ENCODE data around the gene RYK.

RYK gene

DNA sequence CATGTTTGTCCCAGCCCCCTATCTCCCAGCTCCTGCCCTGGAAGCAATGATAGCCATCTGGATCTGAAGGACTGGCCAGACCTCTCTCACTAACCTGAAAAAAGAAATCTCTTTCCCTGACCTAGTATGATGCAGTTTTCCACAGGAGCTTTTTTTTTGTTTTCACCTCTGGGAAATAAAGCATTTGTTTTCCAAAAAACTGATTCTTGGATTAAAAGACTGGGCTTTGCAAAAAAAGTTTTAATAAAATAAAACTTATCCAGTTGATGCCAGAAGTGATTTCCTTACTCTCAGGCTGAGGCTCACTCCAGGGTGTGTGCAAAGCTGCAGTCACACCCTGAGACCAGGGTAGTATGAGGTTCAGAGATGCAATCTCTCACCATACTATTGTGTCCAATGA is 104.0 kb downstream of the RYK start:
- no peak for DNase-seq

DNA sequence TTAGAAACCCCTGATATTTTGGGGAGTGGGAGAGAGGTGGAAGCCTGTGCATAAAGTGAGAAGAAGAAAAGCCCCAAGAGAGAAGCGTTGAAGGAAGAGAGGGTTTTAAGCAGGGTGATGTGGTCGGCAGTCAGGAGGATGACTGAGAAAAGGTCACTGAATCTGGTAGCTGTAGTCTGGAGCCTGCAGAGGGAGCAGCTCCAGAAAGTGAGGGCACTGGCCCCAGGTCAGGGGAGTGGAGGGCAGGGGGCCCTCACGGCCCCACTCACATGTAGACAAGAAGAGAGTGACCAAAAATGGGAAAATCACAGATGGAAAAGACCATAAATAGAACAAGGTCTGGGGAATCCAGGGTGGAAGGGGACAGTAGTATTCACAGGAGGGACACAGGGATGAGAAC is 105.5 kb downstream of the RYK start:
- DNase-seq = no peak

DNA sequence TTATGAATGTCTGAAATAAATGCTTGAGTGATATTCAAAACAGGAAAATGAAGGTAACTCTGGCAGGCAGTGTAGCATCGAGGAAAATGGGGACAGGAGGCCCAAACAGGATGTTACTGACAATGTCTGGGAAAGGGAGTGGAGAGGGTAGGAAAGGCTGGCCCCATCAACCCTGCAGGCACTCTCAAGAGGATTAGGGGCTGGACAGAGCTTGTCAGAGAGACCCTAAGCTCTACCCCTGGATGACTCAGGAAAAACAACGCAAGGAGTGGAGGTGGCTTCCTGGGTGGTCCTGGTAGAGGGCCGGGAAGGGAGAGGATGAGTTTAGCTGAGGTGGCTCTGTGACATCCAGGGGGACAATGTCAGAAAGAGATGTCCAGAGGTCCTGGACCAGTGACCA is 106.0 kb downstream of the RYK start:
- no peak for DNase-seq

- DNase-seq = no peak
Measured at GRCh38 chr3:134143828-134144401, 106.7 kb downstream of the RYK start.

DNA sequence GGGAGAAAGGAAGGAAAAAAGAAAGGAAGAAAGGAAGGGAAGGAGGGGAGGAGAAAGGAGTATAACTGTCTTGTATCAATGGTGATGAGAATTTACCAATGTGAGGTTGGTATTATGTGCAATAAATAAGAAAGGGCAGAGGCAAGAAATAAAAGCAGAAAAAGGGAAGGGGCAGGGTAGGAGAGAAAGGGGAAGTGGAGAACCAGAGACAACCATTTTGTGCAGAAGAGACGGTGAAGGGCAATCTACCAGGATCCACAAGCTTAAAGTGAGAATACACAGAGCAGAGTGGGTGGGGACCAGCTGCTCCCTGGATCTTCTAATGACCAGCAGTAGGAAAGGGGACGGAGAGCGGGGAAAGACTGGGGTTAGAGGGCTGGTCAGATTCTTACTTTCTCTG is 114.1 kb downstream of the RYK start:
- DNase-seq = no peak

GRCh38 chr3:134134698-134135415 is 115.8 kb downstream of the RYK start:
- no peak for DNase-seq

GRCh38 chr3:134134240-134134639 is 116.4 kb downstream of the RYK start:
- no peak for DNase-seq

- DNase-seq = no peak
Measured at GRCh38 chr3:134132961-134133360, 117.7 kb downstream of the RYK start.

DNA sequence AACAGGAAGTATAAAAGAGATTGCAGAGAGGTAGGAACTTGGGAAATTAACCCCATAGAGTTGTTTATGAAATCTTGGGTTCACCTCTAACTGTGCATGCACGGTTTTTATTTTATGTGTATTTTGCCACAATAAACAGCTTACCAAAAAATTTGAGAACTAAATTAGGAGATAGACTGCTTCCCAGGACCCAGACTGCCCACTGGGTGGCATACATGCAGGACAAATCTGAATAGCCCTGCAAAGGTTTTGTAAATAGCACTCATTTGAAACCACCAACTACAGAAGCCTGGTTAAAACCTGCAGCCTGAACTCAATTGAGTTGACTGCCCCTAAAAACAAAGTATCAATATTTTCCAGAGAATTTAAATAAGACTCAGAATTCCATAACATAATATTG is 124.5 kb downstream of the RYK start:
- DNase-seq = no peak

- no peak for DNase-seq
Measured at GRCh38 chr3:134114726-134115125, 135.9 kb downstream of the RYK start.

- DNase-seq = no peak
Measured at GRCh38 chr3:134111616-134112015, 139.0 kb downstream of the RYK start.

- no peak for DNase-seq
Measured at GRCh38 chr3:134110963-134111362, 139.7 kb downstream of the RYK start.
